T-helper 17 cell (primary cell): Measurements from ENCODE around the gene SEPSECS. TPM values are rescaled to one million over a fixed set of nuclear protein-coding genes. Genes with fewer than 3 reads are reported as not detected.

Experiments
- ATAC-seq: fragments of 150-1000 bp; cut with Tn5 transposase; 2 replicates; pipeline ENCODE4 v1.10.0; 2021; ENCODE audit warnings: mild to moderate bottlenecking, moderate library complexity
- DNase-seq, 3 donors: peaks; one replicate each; pipeline versions ENCODE4 v3.0.0 to v3.0.0-alpha.2; 2020 to 2021
- H3K9me3 ChIP-seq: one replicate; pipeline ENCODE4 v1.7.0; 2013; ENCODE audit warnings: low read length, mild to moderate bottlenecking; ENCODE audit not compliant: control insufficient read depth, poor library complexity, severe bottlenecking
- H3K27ac Mint-ChIP-seq: one replicate; pipeline ENCODE4 v1.8.0; 2022; ENCODE audit warnings: mild to moderate bottlenecking, moderate library complexity, mixed read lengths
- H3K27me3 Mint-ChIP-seq: one replicate; pipeline ENCODE4 v1.8.0; 2022; ENCODE audit warnings: mixed read lengths
- H3K36me3 Mint-ChIP-seq: one replicate; pipeline ENCODE4 v1.8.0; 2022; ENCODE audit warnings: low read depth, mixed read lengths
- H3K4me1 Mint-ChIP-seq: one replicate; pipeline ENCODE4 v1.8.0; 2022; ENCODE audit warnings: mild to moderate bottlenecking, mixed read lengths
- H3K4me3 Mint-ChIP-seq: one replicate; pipeline ENCODE4 v1.8.0; 2022; ENCODE audit warnings: mild to moderate bottlenecking, moderate library complexity, mixed read lengths
- total RNA-seq, 4 donors: library from RNA in 2 of 4; stranded (reverse) in 2 of 4; gene quantifications; one replicate each; pipeline ENCODE4 v1.2.3 and lab custom pipeline; 2022 to 2026

SEPSECS gene
- total RNA-seq, 2 donors from 2014 or later, result 15.9 to 21.2 TPM

DNA sequence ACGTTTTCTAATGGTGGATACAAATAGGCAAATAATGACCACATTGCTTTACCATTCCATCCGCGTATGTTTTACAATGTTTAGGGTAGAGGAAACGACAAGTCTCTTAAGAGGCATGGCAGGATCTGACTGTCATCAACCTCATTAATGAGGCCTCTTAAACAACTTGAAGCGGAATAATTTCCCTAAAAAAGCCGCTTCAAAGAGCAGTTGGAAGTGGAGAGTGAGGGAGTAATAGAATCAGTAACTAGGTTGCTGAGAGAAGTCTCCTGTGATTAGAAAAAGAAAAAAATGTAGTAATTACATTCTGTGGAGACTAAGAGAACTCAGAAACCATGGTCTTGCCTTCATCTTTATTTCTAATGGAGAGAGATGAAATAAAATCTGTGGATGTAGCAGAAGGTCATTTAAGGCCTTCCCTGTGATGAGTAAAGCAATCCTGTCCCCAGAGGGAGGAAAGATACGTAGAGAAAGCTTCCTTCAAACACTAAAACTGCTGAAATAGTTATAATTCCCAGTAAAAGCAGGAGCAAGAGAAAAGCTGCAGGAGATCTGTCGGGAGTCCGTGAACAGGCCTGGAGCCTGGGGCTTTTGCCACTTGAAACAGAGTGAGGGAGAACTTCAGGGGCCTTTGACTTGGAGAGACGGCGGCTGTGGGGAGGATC lies 11.1 kb upstream of the SEPSECS start:
- Mint-ChIP-seq H3K4me3 (no peak overlapping the region), H3K27ac (no peak overlapping the region), H3K4me1 (peaks cover 17% of the 10 kb centered on the region), H3K27me3 (no peaks in the 10 kb centered on the region), H3K36me3 (peaks cover 4% of the 10 kb centered on the region)
- DNase-seq (no peak), ATAC-seq (no peak)
- H3K9me3 ChIP-seq, result no peaks in the 10 kb centered on the region

- H3K9me3 ChIP-seq, result no peaks in the 10 kb centered on the region
- no peak for ATAC-seq
- Mint-ChIP-seq H3K27me3 (no peaks in the 10 kb centered on the region), H3K36me3 (peaks cover 12% of the 10 kb centered on the region), H3K27ac (no peak overlapping the region), H3K4me1 (peaks cover 18% of the 10 kb centered on the region), H3K4me3 (no peak overlapping the region)
- DNase-seq, result no peak
These were observed 9.2 kb upstream of the SEPSECS start for GRCh38 chr4:25169446-25169845.

DNA sequence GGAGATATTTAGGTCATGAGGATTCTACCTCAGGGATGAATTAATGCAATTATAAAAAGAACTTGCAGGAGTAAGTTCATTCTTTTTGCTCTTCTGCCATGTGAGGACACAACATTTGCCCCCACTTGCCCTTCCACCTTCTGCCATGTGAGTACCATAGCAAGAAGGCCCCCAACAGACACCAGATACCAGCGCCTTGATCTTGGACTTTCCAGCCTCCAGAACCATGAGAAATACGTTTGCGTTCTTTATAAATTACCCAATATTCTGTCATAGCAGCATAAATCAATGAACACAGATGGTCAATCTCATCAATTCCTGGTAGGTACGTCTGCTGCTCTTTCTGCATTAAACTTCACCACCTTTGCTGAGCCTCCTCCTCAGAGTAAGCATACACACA lies 5.7 kb upstream of the SEPSECS start:
- no peak for ATAC-seq
- H3K36me3 Mint-ChIP-seq, result peaks cover 14% of the 10 kb centered on the region
- no peak for DNase-seq

GRCh38 chr4:25163196-25163595 lies 2.9 kb upstream of the SEPSECS start:
- peaks cover 14% of the 10 kb centered on the region for H3K36me3 Mint-ChIP-seq
- no peaks in the 10 kb centered on the region for H3K27me3 Mint-ChIP-seq
- DNase-seq (no peak), ATAC-seq (no peak)
- H3K27ac Mint-ChIP-seq, result no peak overlapping the region
- no peak overlapping the region for H3K4me3 Mint-ChIP-seq
- H3K9me3 ChIP-seq, result no peaks in the 10 kb centered on the region
- H3K4me1 Mint-ChIP-seq, result peaks cover 44% of the 10 kb centered on the region

More for the DNA sequence above, 5.7 kb upstream of the SEPSECS start:
- Mint-ChIP-seq H3K27ac (no peak overlapping the region), H3K4me1 (peaks cover 31% of the 10 kb centered on the region), H3K4me3 (no peak overlapping the region), H3K27me3 (no peaks in the 10 kb centered on the region)
- no peaks in the 10 kb centered on the region for H3K9me3 ChIP-seq

GRCh38 chr4:25162566-25162965 lies 2.3 kb upstream of the SEPSECS start:
- no peaks in the 10 kb centered on the region for H3K27me3 Mint-ChIP-seq
- H3K4me3 Mint-ChIP-seq, result no peak overlapping the region
- ATAC-seq, result no peak
- H3K4me1 Mint-ChIP-seq, result peaks cover 44% of the 10 kb centered on the region
- H3K9me3 ChIP-seq, result no peaks in the 10 kb centered on the region
- peaks cover 14% of the 10 kb centered on the region for H3K36me3 Mint-ChIP-seq
- peak overlapping the region; percentile 99 for H3K27ac Mint-ChIP-seq
- DNase-seq, result no peak

DNA sequence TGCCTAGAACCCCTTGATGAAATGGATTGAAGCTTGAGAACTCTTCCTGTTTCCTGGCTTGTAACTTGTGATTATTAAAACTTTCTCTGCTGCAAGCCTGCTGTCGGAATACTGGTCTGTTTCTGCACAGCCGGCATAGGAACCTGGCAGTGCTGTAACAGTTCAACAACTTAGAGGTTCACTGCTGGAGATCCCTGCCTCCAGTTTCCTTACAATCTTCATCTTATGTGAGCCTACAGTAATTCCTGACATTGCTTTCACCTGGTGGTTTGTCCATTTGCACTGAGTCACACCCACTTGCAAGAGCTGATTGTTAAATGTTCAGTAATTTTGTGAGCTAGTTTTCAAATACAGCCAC lies 1.3 kb upstream of the SEPSECS start:
- H3K9me3 ChIP-seq, result no peaks in the 10 kb centered on the region
- ATAC-seq (no peak), DNase-seq (no peak)
- peaks cover 12% of the 10 kb centered on the region for H3K36me3 Mint-ChIP-seq
- H3K4me1 Mint-ChIP-seq, result peaks cover 42% of the 10 kb centered on the region
- no peaks in the 10 kb centered on the region for H3K27me3 Mint-ChIP-seq
- H3K27ac Mint-ChIP-seq, result peak overlapping the region; percentile 99
- H3K4me3 Mint-ChIP-seq, result peak overlapping the region; percentile 98

DNA sequence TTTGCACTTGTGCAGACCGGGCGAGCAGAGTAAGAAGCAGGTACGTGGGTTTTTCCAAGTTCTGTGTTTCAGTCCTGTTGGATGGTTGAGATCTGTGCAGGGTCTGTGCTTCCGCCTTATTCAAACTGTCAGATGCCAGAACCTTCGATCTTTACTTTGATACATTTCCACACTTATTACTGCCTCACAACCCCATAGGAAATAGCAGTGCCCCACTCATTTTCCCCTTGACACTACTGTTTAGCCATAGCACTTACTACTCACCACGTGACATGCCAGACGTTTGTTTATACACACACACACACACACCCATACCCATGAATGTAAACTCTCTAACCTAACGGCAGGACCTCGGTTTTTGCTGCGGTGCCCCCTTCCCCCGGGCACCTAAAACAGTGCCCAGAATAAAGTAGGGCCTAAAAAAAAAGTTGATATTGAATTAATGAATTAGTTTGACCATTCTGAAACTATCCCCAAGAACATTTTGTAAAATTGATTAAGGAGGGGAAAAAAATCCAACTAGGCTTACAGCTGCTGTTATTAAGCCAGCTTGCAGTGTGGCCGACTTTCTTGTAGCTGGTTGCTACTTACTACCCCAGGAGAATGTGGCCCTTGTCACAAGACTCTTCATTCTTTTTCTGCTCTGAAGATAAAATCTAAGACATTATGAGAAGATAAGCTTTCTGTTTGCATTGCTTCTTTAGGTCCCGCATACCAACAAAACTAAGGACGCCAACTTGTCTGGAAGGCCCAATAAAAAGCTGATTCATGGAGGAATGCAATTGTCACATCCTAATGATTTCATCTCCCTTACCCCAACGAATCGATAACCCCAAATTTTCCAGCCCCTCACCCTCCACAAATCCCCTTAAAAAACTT lies 704 bp upstream of the SEPSECS start:
- H3K36me3 Mint-ChIP-seq, result peaks cover 7% of the 10 kb centered on the region
- DNase-seq, result no peak
- H3K27ac Mint-ChIP-seq, result peak overlapping the region; percentile 99
- ATAC-seq, result peak; percentile 43
- no peaks in the 10 kb centered on the region for H3K27me3 Mint-ChIP-seq
- H3K9me3 ChIP-seq, result no peaks in the 10 kb centered on the region
- peaks cover 42% of the 10 kb centered on the region for H3K4me1 Mint-ChIP-seq
- peak overlapping the region; percentile 98 for H3K4me3 Mint-ChIP-seq

- ATAC-seq (no peak), DNase-seq (no peak)
- Mint-ChIP-seq H3K27me3 (no peaks in the 10 kb centered on the region), H3K27ac (peak overlapping the region; percentile 99), H3K4me3 (peak overlapping the region; percentile 98), H3K4me1 (peaks cover 37% of the 10 kb centered on the region), H3K36me3 (peaks cover 3% of the 10 kb centered on the region)
- no peaks in the 10 kb centered on the region for H3K9me3 ChIP-seq
These were observed 1.4 kb downstream of the SEPSECS start for GRCh38 chr4:25158817-25159216.

- ATAC-seq (no peak), DNase-seq (no peak)
- no peak overlapping the region for H3K4me3 Mint-ChIP-seq
- H3K4me1 Mint-ChIP-seq, result peaks cover 25% of the 10 kb centered on the region
- no peaks in the 10 kb centered on the region for H3K36me3 Mint-ChIP-seq
- H3K27ac Mint-ChIP-seq, result no peak overlapping the region
- H3K27me3 Mint-ChIP-seq, result no peaks in the 10 kb centered on the region
- H3K9me3 ChIP-seq, result no peaks in the 10 kb centered on the region
These were observed 3.2 kb downstream of the SEPSECS start for GRCh38 chr4:25157081-25157480.

DNA sequence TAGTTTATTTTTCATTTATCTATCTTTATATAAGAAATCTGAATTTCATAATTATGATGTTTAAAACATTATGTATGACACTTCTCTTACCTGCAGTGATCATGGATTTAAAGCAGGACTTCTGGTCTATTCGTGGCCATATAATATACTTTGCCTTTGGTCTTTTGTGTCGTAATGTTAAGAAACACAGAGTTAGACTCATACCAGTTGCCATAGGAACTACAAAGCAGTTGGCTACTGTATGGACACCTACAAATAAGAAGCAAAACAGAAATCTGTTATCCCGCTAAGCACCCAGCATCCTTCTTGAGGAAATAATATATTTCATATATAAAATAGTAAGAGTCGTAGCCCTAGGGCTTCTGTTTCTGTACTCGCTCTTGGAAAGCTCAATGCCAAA lies 4.3 kb downstream of the SEPSECS start:
- peaks cover 19% of the 10 kb centered on the region for H3K4me1 Mint-ChIP-seq
- no peaks in the 10 kb centered on the region for H3K9me3 ChIP-seq
- H3K27me3 Mint-ChIP-seq, result no peaks in the 10 kb centered on the region
- no peak overlapping the region for H3K4me3 Mint-ChIP-seq
- DNase-seq (no peak), ATAC-seq (no peak)
- no peak overlapping the region for H3K27ac Mint-ChIP-seq
- peaks cover 3% of the 10 kb centered on the region for H3K36me3 Mint-ChIP-seq

GRCh38 chr4:25154594-25155265 lies 5.5 kb downstream of the SEPSECS start:
- Mint-ChIP-seq H3K27ac (no peak overlapping the region), H3K27me3 (no peaks in the 10 kb centered on the region), H3K36me3 (peaks cover 6% of the 10 kb centered on the region), H3K4me3 (no peak overlapping the region), H3K4me1 (peaks cover 14% of the 10 kb centered on the region)
- ATAC-seq (no peak), DNase-seq (no peak)
- H3K9me3 ChIP-seq, result no peaks in the 10 kb centered on the region

DNA sequence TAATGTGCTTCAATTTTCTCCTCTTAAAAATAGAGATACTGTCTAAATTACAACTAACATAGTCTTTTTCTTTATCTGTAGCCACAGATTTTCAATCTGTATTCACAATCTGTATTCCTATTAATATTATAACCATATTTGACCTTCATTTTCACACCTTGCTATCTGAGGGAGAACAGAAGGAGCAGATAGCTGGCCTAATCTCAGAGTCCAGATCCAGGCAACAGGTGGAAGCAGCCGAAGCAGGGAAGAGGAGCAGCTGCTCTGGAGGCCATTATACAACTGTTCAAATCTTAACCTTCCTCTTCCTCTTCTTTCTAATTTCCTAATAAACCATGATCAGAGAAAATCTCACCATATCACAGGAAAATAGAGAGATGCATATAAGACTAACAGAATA lies 14.2 kb downstream of the SEPSECS start:
- DNase-seq (no peak), ATAC-seq (no peak)
- peaks cover 16% of the 10 kb centered on the region for H3K36me3 Mint-ChIP-seq
- H3K4me3 Mint-ChIP-seq, result no peak overlapping the region
- H3K27me3 Mint-ChIP-seq, result no peaks in the 10 kb centered on the region
- no peaks in the 10 kb centered on the region for H3K9me3 ChIP-seq
- H3K27ac Mint-ChIP-seq, result no peak overlapping the region
- H3K4me1 Mint-ChIP-seq, result peaks cover 14% of the 10 kb centered on the region

GRCh38 chr4:25144870-25145481 lies 15.3 kb downstream of the SEPSECS start:
- H3K27me3 Mint-ChIP-seq, result no peaks in the 10 kb centered on the region
- H3K4me1 Mint-ChIP-seq, result peaks cover 10% of the 10 kb centered on the region
- no peak overlapping the region for H3K27ac Mint-ChIP-seq
- H3K4me3 Mint-ChIP-seq, result no peak overlapping the region
- no peaks in the 10 kb centered on the region for H3K9me3 ChIP-seq
- DNase-seq, result no peak
- H3K36me3 Mint-ChIP-seq, result peaks cover 12% of the 10 kb centered on the region
- ATAC-seq, result no peak
